Hypothalamus (tissue), 51 donors: ENCODE measurements around the gene TAS2R60.
A peak's percentile ranks its signal among the peaks of the same experiment; 100 is the strongest.
"Not testable (repeated sequence)": the region's sequence is repeated elsewhere in the genome, so short reads cannot be mapped to it uniquely, and the experiment has no call there.

ENCODE experiments used
- DNase-seq, 51 donors: peaks; one replicate each; lab custom pipeline; 2025; lab: John Stamatoyannopoulos, UW

TAS2R60 gene, protein sequence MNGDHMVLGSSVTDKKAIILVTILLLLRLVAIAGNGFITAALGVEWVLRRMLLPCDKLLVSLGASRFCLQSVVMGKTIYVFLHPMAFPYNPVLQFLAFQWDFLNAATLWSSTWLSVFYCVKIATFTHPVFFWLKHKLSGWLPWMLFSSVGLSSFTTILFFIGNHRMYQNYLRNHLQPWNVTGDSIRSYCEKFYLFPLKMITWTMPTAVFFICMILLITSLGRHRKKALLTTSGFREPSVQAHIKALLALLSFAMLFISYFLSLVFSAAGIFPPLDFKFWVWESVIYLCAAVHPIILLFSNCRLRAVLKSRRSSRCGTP

DNA sequence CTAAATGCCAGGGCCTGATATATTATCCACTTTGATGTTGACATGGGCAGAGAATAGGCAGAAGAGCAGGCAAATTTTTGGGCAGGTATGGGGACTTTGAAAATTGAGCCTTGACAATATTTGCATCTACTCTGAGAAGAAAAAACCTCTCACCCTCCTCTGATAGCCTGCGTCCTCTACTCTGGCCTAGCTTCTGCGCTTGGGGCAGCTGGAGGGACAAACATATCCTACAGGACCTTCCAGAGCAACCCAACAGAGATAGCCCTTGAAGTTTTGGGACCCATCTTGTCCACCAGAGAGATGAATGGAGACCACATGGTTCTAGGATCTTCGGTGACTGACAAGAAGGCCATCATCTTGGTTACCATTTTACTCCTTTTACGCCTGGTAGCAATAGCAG lies at the start of gene TAS2R60:
Gene TAS2R60, plus strand, starts transcription at position 301 of the 400 bp plus-strand sequence. Its CDS starts 0 bp downstream, at position 301.
- DNase-seq, result no peak

DNA sequence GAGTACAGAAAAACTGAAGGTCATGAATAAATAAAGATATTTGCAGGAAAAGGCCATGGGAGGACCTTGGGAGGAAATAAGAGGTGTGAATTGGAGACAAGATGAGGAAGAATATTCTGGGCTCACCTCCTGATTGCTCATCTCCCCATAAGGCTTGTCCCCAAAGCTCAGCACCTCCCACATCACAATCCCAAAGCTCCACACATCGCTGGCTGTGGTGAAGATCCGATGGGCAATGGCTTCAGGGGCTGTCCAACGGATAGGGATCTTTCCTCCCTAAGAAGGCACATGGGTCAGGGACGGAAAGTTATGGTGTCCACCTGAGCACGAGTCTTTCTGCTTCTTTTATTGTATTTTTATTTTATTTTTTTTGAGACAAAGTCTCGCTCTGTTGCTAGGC lies 49.2 kb upstream of the TAS2R60 start:
- DNase-seq, result no peak

DNA sequence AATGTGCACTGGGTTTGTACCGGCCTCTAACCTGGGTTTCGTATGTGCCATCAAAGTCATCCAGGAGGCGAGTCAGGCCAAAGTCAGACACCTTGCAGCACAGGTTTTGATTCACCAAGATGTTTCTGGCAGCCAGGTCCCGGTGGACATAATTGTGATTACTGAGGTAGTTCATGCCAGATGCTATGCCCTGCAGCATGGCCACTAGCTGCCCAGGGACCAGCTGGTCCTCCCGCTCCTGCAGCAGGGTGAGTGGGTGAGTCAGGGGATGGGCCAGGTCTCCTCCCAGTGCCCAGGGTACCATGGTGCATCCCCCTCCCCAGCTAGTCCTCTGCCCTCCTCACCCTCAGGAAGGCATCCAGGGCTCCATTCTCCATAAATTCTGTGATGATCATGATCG lies 48.5 kb upstream of the TAS2R60 start:
- no peak for DNase-seq

DNA sequence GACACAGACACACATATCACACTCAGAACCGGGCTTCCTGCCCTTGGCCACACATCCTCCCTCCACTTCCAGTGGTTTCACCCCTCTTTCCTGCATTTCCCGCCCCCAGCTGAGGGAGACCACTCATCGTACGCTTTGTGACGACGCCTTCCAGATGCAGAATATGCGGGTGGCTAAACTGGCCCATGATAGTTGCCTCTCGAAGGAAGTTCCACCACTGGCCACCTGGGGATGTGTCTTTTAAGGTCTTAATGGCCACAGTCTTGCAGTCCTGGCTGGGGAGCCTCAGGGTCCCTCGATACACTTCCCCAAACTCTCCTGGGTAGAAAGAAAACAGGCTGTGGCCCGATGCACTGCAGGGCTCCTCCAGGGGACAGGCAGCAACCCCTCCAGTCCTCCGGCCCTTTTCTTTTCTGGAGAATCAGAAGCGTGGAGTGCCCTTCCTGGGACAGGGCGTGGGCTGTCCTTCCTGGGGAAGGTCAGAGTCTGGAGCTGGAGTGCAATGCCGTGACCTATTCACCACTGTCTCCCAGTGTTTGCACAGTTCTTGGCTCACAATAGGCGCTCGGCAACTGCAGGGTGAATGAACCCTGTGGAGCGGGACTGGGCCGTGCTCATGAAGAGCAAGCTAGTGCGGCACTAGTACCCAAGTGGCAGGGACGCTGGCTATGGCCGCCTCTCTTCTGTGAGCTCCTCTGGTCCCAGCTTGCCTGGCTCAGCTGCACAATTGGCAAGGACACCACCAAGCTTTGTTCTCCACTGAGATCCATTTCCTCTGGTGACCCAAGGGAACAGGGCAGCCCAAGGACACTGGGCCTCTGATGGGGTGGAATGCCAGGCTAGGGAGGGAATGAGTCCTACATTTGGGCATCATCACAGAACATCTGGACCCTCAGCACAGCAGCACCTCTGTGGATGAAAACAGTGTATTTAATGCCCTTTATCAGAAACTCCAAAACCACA lies 47.8 kb upstream of the TAS2R60 start:
- peak in 9 of 51 donors; percentile 18 to 42 (median 34) for DNase-seq

DNA sequence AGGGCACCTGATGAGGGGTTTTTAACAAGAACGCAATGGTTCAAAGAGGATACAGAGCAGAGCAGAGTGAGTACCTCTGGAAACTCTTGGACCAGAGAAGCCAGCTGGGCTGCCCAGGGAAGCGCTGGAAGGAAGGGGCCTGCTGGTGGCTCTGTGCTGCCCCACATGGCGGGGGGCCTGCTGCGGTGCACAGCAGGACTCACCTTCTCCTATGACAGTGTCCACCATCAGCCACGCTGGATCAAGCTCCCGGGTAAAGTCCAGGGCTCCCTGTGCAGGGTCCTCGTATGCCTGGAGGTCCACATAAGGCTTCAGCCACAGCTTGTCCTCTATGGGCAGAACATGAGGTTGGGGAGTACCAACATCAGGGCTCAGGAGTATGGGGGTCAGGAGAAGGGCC lies 47.1 kb upstream of the TAS2R60 start:
- no peak for DNase-seq

DNA sequence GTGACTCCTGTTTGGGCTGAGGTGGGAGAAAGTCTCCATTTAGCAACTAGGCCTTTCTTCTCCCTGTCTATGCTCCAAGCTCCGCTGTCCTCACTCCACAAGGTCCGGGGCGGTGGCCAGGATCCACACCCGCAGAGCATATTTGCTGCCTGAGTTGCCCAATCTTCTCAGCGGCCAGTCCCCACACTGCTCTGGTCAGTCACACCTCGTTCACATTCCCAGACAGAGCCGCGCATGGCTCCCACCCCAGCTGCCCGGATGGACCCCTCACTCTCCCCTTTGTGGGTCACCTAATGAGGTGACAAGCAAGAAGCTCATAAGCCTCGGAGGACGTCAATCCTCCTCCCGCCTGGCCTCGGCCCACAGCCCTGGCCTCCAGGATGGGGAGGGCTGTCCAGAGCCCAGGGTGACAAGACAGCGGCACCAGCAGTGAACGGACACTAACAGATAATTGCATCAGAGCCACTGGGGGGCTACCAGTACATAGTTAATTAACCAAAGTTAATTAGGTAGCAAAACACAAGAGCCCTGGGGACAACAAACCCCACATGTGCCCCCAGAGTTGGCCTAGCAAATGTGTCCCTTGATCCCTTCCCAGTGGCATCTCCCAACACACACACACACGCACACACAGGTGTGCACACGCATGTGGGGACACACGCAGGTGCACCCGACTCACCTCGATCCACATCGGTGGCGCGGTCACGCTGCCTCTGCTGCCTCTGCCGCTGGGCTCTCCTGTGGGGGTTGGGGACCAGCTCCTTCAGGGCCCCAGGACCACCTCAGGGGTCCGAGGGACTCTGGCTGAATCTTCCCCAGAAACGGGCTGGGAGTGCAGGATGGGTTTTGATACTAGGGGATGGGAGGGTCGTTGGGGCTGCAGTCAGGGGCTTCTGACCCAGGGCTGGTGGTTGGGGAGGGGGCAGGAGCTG lies 46.4 kb upstream of the TAS2R60 start:
- DNase-seq, result no peak

DNA sequence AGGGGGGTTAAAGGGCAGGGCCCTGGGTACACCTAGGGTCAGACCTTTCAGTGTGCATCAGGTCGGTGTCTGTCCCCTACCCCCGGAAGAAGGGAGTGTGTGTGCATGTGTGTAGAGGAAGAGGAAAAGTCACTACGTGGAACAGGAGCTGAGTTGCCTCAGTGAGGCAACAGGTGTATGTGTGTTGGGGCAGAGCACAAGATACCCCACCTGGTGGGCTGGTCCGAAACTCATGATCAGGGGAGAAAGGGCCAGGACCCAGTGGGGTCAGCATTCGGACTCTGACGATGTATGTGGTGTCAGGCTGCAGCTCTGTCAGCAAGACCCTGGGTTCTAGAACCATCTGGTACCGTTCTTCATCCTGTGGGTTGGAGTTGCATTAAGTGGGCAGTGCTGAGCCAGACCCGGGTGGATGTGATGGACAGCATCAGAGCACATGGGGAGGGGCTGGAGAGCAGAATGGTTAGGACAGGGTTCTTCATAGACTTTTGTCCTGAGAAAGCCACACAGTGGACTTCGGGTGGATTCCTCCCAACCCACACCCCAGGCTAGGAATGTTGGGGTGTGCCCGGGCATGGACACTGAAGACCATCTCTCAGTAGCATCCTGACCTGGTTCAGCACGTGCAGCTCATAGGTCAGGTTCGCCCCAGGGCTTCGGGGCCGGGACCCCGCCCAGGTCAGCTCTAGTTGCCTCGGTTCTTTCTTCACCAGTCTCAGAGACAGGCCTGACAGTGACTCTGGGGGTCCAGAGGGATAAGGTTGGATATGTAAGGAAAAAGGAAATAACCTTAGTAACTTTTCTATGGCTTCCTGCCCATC lies 45.3 kb upstream of the TAS2R60 start:
- no peak for DNase-seq

DNA sequence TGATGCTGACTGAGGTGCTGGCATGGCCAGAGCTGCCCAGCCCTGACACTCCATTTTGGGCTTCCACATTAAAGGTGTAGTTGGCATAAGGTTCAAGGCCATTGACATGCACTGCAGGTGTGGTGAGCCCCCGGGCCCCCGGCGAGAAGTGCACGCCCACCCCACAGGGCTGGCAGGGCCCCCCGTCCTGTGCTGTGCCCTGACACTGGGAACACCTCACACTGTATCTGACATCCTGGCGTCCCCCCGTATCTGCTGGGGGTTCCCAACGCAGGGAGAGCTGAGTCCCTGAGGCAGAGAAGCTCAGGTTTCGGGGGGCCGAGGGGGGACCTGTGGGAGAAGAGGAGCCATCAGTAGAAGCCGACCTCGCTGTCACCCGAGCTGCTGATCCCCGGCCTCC lies 44.6 kb upstream of the TAS2R60 start:
- no peak for DNase-seq

DNA sequence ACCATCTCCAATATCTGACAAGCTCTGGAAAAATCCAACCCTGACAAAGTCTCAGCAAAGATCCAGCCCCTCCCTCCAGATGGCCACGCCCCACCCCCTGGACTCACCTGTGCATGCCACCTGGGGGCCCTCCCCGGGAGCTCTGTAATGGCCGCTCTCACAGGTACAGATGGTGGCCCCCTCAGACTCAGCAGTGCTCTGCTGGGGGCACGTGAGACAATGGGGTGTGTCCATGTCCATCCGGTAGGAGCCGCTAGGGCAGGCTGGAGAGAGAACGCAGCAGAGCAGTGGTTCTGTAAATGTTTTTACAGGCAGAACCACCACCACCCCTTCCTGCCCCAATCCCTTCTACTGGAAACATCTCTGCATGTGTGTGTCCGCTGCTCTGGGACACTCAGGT lies 44.1 kb upstream of the TAS2R60 start:
- DNase-seq, result no peak

DNA sequence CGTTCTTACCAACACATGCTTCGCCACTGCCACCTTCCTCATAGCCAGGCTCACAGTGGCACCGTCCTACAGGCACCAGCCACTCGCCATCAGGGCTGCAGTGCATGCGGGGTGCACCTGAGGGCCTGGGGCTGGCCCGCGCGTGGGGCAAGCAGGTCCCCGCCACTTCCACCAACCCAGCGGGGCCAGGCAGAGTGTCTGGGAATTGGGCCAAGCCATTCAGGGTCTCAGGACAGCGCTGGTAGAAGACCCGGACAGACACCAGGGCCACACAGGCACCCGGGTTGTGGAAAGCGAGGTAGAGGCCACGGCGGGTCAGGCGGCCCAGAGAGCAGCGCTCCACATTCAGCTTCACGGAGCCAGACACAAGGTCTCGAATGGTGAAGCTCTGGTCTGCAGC lies 43.6 kb upstream of the TAS2R60 start:
- DNase-seq, result no peak

DNA sequence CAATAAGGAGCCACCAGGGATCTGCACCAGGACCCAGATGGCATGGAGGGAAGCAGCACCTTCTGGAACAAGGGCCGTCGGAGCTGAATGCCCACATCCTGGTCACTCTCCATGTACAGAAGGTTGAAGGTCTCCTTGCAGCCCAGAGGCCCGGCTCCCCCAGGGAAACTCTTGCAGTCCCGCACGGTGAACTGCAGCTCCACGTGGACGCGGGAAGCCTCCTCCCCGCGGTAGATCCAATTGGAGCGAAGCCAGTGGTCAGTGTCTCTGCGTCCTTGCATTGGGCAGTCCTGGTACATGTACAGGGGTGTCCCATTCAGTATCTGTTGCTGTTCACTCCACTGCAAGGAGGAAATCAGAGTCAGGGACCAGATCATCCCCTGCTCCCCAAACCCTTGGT lies 42.0 kb upstream of the TAS2R60 start:
- DNase-seq, result no peak

DNA sequence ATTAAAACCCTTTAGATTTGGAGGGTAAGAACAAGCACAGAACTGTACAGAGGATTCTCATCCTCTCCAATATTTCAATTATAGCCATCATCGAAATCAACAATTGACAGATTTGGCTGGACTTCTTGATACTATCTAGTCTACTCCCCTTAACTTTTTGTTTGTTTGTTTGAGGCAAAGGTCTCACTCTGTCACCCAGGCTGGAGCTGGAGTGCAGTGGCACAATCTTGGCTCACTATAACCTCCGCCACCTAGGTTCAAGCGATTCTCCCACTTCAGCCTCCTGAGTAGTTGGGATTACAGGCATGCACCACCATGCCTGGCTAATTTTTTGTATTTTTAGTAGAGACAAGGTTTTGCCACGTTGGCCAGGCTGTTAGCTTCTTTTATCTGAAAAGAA lies 41.0 kb upstream of the TAS2R60 start:
- DNase-seq, result not testable (repeated sequence)

DNA sequence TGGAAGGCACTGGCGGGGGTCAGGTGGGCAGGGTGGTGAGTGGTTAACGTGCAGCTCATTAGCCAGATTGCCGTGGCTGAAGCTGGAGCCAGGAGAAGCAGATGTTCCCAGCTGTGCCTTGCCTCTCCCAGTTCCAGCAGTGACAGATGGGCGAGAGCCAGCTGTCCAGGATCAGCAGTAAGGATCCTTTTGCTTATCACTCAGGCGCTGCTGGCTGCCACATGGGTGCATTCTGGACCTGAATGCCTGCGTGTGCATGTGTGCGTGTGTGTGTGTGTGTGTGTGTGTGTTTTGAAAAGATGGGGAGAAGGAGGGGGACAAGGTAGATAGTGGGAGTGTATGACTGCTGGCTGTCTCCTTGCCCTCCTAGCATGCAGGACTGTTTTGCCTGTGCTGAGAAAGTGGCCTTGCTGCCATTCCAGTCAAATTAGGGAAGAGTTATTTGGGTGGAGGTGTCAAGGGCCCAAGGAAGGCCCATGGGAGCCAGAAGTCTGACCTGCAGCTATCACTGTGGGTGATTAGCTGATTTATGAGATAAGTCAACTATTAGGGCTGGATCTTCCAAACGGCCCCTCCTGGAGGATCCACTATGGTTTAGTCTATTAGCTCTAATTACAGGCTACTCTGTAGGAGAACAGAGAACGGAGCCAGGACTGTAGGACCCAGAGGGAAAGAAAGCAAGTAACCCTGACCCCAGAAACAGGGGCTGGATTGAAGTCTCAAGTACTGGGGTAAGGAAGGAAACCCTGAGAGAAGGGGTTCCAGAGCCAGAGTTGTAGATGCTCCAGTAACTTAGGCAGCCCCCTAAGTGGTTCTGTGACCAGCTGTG lies 37.9 kb upstream of the TAS2R60 start:
- DNase-seq, result no peak

DNA sequence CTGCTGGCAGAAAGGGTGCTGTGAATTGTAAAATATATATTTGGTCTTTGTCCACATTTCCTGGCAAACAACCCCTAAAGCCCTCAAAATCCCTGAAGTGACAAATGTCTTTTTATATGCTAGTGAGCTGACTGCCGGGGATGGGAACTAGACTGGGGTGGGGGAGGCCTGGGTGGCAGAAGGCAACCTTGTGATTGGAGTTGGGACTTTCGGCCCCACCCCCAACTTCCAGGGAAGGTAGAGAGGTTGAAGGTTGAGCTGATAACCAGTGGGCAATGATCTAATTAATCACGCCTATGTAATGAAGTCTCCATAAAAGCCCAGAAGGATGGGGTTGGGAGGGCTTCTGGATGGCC lies 37.3 kb upstream of the TAS2R60 start:
- no peak for DNase-seq

DNA sequence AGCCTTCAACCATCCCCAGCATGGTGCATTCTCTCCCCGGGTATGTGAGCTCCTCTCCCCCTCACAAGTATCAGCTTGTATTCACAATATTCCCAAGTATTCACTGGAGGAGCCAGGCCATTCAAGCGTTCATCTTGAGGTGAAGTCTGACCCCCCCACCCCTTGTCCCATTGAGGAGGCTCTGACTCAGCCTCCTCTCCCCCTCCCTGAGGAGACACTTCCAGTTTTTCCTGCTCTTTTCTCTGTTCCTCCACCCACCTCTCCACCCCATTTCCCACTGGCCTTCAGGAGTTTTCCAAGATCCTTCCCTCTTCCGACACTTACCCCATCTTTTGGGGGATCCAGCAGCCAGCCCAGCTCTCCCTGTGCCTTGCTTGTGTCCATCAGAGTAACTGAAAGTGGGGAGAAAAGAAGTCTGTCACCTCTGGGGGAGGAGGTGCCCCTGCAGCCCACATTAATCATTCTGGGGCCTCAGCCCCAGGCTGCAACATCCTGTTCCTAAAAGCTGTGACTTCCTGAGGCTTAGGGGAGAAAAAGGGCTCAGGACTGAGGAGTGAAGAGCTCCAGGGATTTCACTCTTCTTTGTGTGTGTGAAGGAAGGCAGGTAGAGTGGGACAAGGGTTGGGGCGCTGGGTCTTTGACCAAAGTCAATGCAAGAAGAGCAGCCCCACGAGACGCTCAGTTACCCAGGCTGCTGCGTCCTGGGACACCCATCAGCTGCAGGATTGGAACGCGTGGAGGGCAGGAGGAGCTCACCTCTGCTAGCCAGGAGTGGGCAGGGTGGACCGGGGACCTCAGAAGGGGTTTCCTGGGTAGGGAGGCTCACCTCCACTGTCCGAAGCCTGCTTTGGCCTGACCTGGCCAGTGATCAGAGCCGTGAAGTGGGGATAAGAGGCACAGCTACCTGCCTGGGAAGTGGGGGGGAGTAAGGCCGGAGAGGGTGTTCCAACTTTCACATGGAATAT lies 35.7 kb upstream of the TAS2R60 start:
- DNase-seq, result no peak

DNA sequence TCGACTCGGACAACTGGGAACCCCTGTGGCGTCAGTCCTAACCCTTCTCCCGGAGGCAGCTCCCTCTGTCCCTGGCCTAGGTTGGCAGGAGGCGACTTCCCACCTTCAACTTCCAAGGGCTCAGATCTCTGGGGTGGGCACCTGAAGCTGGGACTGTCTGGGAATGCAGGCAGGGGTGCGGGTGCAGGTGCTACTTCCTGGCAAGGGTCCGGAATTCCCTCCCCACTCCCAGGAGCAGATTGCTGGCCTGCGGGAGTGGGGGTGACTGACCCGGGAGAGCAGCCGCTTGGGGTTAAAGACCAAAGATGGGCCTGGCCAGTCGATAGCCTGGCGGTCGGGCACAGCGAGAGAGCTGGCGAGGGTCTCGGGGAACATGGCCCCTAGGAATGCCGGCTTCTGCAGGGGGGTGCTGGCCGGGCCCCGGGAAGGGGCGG lies 35.0 kb upstream of the TAS2R60 start:
- DNase-seq, result no peak

DNA sequence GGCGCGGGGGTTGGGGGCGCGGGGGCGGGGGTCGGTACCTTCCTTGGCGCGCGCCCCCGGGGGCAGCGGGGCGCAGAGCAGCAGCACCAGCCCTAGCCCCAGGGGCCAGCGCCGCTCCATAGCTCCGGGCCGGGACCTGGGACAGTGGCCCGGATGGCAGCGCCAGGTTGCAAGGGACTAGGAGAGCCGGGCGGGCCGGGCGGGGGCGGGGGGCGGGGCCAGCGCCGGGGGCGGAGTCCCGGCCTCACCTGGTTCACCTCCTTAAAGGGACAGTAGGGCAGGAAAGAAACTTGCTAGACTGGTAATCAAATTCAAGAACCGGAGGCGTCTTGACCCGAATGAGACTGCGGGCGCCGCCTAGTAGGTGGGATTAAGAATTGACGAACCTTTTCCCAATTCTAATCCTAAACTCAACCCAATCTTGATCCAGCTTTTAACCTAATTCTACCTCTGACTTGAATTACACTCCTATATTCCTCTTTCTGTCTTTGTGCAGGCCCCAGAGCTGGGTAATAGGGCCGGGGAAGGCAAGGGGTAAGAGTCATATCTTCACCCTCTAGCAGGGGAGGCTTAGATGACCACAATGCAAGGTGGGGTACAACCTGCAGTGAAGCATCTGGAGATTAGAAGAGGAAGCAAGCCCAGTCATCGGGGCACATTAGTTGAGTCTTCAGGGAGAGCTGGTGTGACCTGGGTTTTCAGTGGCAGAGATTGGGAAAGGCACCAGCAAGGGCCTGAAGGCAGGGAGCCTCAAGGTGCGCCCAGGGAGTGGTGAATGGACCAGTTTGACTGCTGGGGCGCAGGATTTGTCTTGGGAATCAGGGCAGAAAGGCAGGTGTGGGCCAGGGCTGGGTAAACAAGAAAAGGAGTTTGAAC lies 34.3 kb upstream of the TAS2R60 start, which contains the start of gene EPHA1:
Gene EPHA1, minus strand, starts transcription at position 171 of the 876 bp plus-strand sequence. Its CDS starts 51 bp downstream, at position 120.
- DNase-seq, result peak in 2 of 51 donors; percentile 6 to 11
